H9 (cell line): ENCODE data around the gene MOCS1. TPM values are rescaled to one million over a fixed set of nuclear protein-coding genes. Genes with fewer than 3 reads are reported as not detected.

Experiments
- DNase-seq: peaks from one replicate; pipeline ENCODE4 v3.0.0-alpha.2; 2017
- H2AFZ ChIP-seq: one replicate; pipeline ENCODE4 v1.6.1; 2013; ENCODE audit warnings: mild to moderate bottlenecking, low read length, control low read depth, moderate library complexity
- H2AK5ac ChIP-seq: 2 replicates; pipeline ENCODE4 v1.6.1; 2013; ENCODE audit warnings: low read length, control low read depth, mixed read lengths; ENCODE audit not compliant: insufficient read length
- H2BK120ac ChIP-seq: one replicate; pipeline ENCODE4 v1.6.1; 2013; ENCODE audit warnings: low read depth, mild to moderate bottlenecking, low read length, control low read depth, inconsistent platforms; ENCODE audit not compliant: poor library complexity, severe bottlenecking
- H2BK12ac ChIP-seq: 2 replicates; pipeline ENCODE4 v1.6.1; 2013; ENCODE audit warnings: low read length, control low read depth, mixed read lengths, low read depth; ENCODE audit not compliant: insufficient read length
- H2BK15ac ChIP-seq: 2 replicates; pipeline ENCODE4 v1.6.1; 2013; ENCODE audit warnings: low read depth, low read length, control low read depth
- H2BK20ac ChIP-seq: one replicate; pipeline ENCODE4 v1.6.1; 2013; ENCODE audit warnings: low read depth, mild to moderate bottlenecking, low read length, control low read depth, inconsistent platforms; ENCODE audit not compliant: poor library complexity, severe bottlenecking
- H2BK5ac ChIP-seq: 2 replicates; pipeline ENCODE4 v1.6.1; 2013; ENCODE audit warnings: low read length, control low read depth, mixed read lengths; ENCODE audit not compliant: insufficient read length
- H3K14ac ChIP-seq: 2 replicates; pipeline ENCODE4 v1.6.1; 2013; ENCODE audit warnings: low read length, control low read depth; ENCODE audit not compliant: insufficient read depth
- H3K18ac ChIP-seq: 2 replicates; pipeline ENCODE4 v1.6.1; 2013; ENCODE audit warnings: low read depth, mild to moderate bottlenecking, mixed read lengths, low read length, control low read depth; ENCODE audit not compliant: insufficient read length
- H3K23ac ChIP-seq: 2 replicates; pipeline ENCODE4 v1.6.1; 2013; ENCODE audit warnings: low read length, control low read depth, mixed read lengths, low read depth; ENCODE audit not compliant: insufficient read length
- H3K23me2 ChIP-seq: 2 replicates; pipeline ENCODE4 v1.6.1; 2013; ENCODE audit warnings: low read depth, mild to moderate bottlenecking, mixed read lengths, low read length, control low read depth; ENCODE audit not compliant: insufficient read length, poor library complexity, severe bottlenecking
- H3K27ac ChIP-seq: 2 replicates; pipeline ENCODE4 v1.5.1; 2013; ENCODE audit warnings: low read length, control low read depth, mixed read lengths, low read depth; ENCODE audit not compliant: insufficient read length
- H3K27me3 ChIP-seq: 2 replicates; pipeline ENCODE4 v1.6.1; 2013; ENCODE audit warnings: low read length, control low read depth, inconsistent platforms; ENCODE audit not compliant: insufficient read depth
- H3K4ac ChIP-seq: 2 replicates; pipeline ENCODE4 v1.6.1; 2013; ENCODE audit warnings: low read depth, mild to moderate bottlenecking, control low read depth, inconsistent platforms, low read length, moderate library complexity
- H3K4me1 ChIP-seq: 2 replicates; pipeline ENCODE4 v1.6.1; 2013; ENCODE audit warnings: low read length, control low read depth, inconsistent platforms; ENCODE audit not compliant: insufficient read depth
- H3K4me2 ChIP-seq: 2 replicates; pipeline ENCODE4 v1.6.1; 2013; ENCODE audit warnings: low read length, control low read depth, mixed read lengths; ENCODE audit not compliant: insufficient read length, insufficient read depth
- H3K56ac ChIP-seq: 2 replicates; pipeline ENCODE4 v1.6.1; 2013; ENCODE audit warnings: low read depth, mild to moderate bottlenecking, mixed read lengths, low read length, control low read depth; ENCODE audit not compliant: insufficient read length
- H3K79me1 ChIP-seq: 2 replicates; pipeline ENCODE4 v1.6.1; 2013; ENCODE audit warnings: low read depth, mild to moderate bottlenecking, moderate library complexity, low read length, control low read depth, inconsistent platforms; ENCODE audit not compliant: insufficient read depth, poor library complexity, severe bottlenecking
- H3K79me2 ChIP-seq: 2 replicates; pipeline ENCODE4 v1.6.1; 2013; ENCODE audit warnings: low read length, control low read depth, inconsistent platforms; ENCODE audit not compliant: insufficient read depth
- H3K9ac ChIP-seq: 2 replicates; pipeline ENCODE4 v1.6.1; 2013; ENCODE audit warnings: low read length, control low read depth, mixed read lengths; ENCODE audit not compliant: insufficient read length; ENCODE audit errors: extremely low read depth
- H3K9me3 ChIP-seq: one replicate; pipeline ENCODE4 v1.6.1; 2013; ENCODE audit warnings: low read depth, low read length, inconsistent platforms; ENCODE audit not compliant: control insufficient read depth
- H3T11ph ChIP-seq: one replicate; pipeline ENCODE4 v1.6.1; 2013; ENCODE audit warnings: mild to moderate bottlenecking, low read length, control low read depth, inconsistent platforms
- H4K20me1 ChIP-seq: one replicate; pipeline ENCODE4 v1.6.1; 2013; ENCODE audit not compliant: control insufficient read depth, insufficient read length, insufficient read depth
- H4K5ac ChIP-seq: 2 replicates; pipeline ENCODE4 v1.6.1; 2013; ENCODE audit warnings: low read depth, mild to moderate bottlenecking, mixed read lengths, low read length, control low read depth; ENCODE audit not compliant: insufficient read length
- H4K8ac ChIP-seq: replicated peaks from 2 replicates; pipeline ENCODE4 v1.6.1; 2013; ENCODE audit warnings: low read length, control low read depth, mixed read lengths, low read depth; ENCODE audit not compliant: insufficient read length
- H4K91ac ChIP-seq: 2 replicates; pipeline ENCODE4 v1.6.1; 2013; ENCODE audit warnings: low read depth, mild to moderate bottlenecking, moderate library complexity, mixed read lengths, low read length, control low read depth; ENCODE audit not compliant: insufficient read length
- H3K27ac Mint-ChIP-seq, 3 experiments: 2 replicates in 2 of 3; 3 replicates in 1 of 3; pipeline ENCODE4 v1.8.0; 2020 to 2021; ENCODE audit warnings: mixed read lengths in 3 of 3, mild to moderate bottlenecking in 1 of 3, moderate library complexity in 1 of 3
- H3K27me3 Mint-ChIP-seq: 2 replicates; pipeline ENCODE4 v1.8.0; 2021; ENCODE audit warnings: low read depth, mild to moderate bottlenecking, moderate library complexity, mixed read lengths
- H3K36me3 Mint-ChIP-seq, 3 experiments: 2 replicates in 2 of 3; 3 replicates in 1 of 3; pipeline ENCODE4 v1.8.0; 2020 to 2021; ENCODE audit warnings: low read depth in 3 of 3, mixed read lengths in 3 of 3; ENCODE audit not compliant: insufficient read depth in 1 of 3
- H3K4me1 Mint-ChIP-seq, 2 experiments: 2 replicates each; pipeline ENCODE4 v1.8.0; 2020; ENCODE audit warnings: mixed read lengths in 2 of 2
- H3K4me3 Mint-ChIP-seq, 2 experiments: 2 replicates in 1 of 2; 3 replicates in 1 of 2; pipeline ENCODE4 v1.8.0; 2020 to 2021; ENCODE audit warnings: mild to moderate bottlenecking in 2 of 2, mixed read lengths in 2 of 2, moderate library complexity in 1 of 2
- H3K9me3 Mint-ChIP-seq, 2 experiments: 2 replicates in 1 of 2; 3 replicates in 1 of 2; pipeline ENCODE4 v1.8.0; 2020; ENCODE audit warnings: mild to moderate bottlenecking in 2 of 2, mixed read lengths in 2 of 2, moderate library complexity in 1 of 2
- CTCF ChIP-seq: fragments of 200-600 bp; sonication (generic); conservative IDR thresholded peaks from 3 replicates; pipeline ENCODE4 v1.8.0; 2021; ENCODE audit warnings: antibody characterized with exemption, mild to moderate bottlenecking
- WGBS: extraction: QIAGEN DNeasy Blood & Tissue Kit; methylation state at CpG from one replicate; pipeline ENCODE4 v1.1.7; 2013; ENCODE audit warnings: missing lambda C conversion rate, low lambda C conversion rate, mixed read lengths; ENCODE audit not compliant: insufficient read length; ENCODE audit errors: extremely low coverage; 5-methylcytosine and 5-hydroxymethylcytosine counted together
- total RNA-seq: library from RNA; stranded (reverse); gene quantifications from 2 replicates; pipeline ENCODE4 v1.2.1, GENCODE V29; 2021

MOCS1 gene
- total RNA-seq, 1 experiment from 2014 or later, result 15.2 TPM

DNA sequence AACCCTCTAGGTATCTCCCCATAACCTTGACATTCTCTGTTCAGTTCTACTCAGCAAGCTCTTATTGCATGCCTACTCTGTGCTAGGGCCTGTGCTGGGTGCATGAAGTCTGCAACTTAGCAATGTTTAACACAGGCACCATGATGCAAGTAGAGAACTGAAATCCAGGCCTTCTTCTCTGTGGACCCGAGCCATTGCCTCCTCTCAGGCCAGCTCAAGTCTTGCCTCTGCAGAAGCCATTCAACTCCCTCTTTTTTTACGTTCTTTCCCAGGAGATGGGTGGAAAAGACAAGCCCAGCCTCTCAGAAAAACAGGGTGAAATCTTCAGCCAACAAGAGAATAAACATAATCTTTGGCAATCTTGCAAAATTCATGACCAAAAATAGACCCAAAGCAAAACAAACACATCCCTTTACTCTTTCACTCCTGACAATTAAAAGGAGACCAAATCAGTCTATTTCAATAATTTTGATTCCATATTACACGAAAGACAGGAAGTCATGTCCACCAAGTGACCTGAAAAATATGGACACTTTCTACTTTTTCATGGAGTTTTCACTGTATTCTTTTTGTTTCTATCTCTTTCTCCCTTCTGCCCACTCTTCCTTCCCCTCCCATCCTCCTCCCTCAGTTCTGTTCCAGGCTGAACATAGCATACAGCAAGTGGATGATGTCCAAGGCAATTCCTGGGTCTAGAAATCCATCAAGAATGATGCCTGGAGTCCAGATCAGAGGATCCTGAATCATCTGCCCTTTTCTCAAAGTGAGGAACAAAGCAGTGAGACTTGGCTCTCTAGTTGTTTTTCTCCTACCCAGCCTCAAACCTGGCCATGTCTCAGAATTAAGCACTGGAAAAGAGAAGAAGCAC is 45.4 kb upstream of the MOCS1 start:
- peaks cover 6% of the 10 kb centered on the region for H3K27me3 Mint-ChIP-seq

More for the DNA sequence above, 45.4 kb upstream of the MOCS1 start:
- no peak overlapping the region for H2BK15ac ChIP-seq
- no peak overlapping the region for H2AFZ ChIP-seq
- H3K18ac ChIP-seq, result no peak overlapping the region
- no peak overlapping the region for H3K23ac ChIP-seq
- H2BK120ac ChIP-seq, result no peak overlapping the region
- H3T11ph ChIP-seq, result no peak overlapping the region
- no peak overlapping the region for H3K27ac ChIP-seq
- Mint-ChIP-seq H3K36me3 (peaks cover 0 to 3% (median 0%) of the 10 kb centered on the region in 3 experiments; a peak in 1 of 7 replicates), H3K4me3 (no peak overlapping the region), H3K9me3 (peaks cover 0 to 6% of the 10 kb centered on the region in 2 experiments; a peak in 3 of 5 replicates), H3K27ac (peak overlapping the region in 1 of 3 experiments; percentile 81; a peak in 1 of 7 replicates), H3K4me1 (peaks cover 7 to 8% of the 10 kb centered on the region in 2 experiments)
- H4K5ac ChIP-seq, result no peak overlapping the region
- H3K9me3 ChIP-seq, result no peaks in the 10 kb centered on the region
- DNase-seq, result no peak
- no peak overlapping the region for H3K4ac ChIP-seq
- H3K27me3 ChIP-seq, result no peaks in the 10 kb centered on the region
- H2AK5ac ChIP-seq, result no peak overlapping the region
- no peaks in the 10 kb centered on the region for H3K79me2 ChIP-seq
- H3K4me2 ChIP-seq, result no peak overlapping the region
- no peak overlapping the region for H4K8ac ChIP-seq
- no peak overlapping the region for H4K91ac ChIP-seq
- H3K9ac ChIP-seq, result no peak overlapping the region
- TF ChIP-seq CTCF, result no peak
- H2BK20ac ChIP-seq, result no peak overlapping the region
- no peak overlapping the region for H3K14ac ChIP-seq
- no peaks in the 10 kb centered on the region; the same call in 1 of the 2 replicates for H3K4me1 ChIP-seq
- no peaks in the 10 kb centered on the region for H3K23me2 ChIP-seq
- H3K79me1 ChIP-seq, result no peaks in the 10 kb centered on the region
- WGBS, result no CpG with 5 or more reads among the region's 3 CpGs
- no peak overlapping the region for H2BK12ac ChIP-seq
- H3K56ac ChIP-seq, result no peak overlapping the region
- no peaks in the 10 kb centered on the region for H4K20me1 ChIP-seq
- H2BK5ac ChIP-seq, result no peak overlapping the region
